Stimulated activated CD4-positive, alpha-beta T cell treated with anti-CD3 and anti-CD28 coated beads, Interleukin-2, amount 100 ng/mL, for 4 hours (primary cell): Measurements from ENCODE around the gene PTHLH.

ENCODE experiments used
- DNase-seq: peaks from one replicate; pipeline ENCODE4 v3.0.0-alpha.2; 2020; ENCODE audit warnings: low read depth

PTHLH gene

DNA sequence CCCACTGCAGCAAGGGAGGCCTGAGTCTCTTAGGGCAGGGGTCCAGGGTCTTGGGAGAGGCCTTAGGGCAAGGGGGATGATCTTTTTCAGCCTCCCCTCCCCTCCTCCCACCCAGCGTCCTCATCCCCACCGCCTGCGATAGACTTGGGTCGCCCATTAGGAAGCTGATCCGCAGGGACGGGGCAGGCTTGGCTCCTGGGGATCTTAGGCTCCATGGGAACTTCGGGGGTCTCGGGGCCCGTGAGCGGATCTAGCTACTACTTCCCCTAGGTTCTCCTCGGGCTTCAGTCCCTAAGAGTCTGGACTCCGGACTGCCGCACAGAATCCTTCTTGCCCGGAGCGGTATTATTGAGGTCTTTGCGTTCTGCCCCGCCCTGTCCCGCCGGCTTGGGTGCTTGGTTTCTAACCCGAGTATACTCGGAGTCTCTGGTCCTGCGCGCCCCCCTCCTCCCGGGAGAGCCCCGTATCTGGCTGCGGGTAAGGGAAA lies 2.2 kb upstream of the PTHLH start:
- no peak for DNase-seq

GRCh38 chr12:27973487-27973890 lies 956 bp upstream of the PTHLH start:
- no peak for DNase-seq

GRCh38 chr12:27971606-27972005 lies 927 bp downstream of the PTHLH start:
- DNase-seq = no peak

DNA sequence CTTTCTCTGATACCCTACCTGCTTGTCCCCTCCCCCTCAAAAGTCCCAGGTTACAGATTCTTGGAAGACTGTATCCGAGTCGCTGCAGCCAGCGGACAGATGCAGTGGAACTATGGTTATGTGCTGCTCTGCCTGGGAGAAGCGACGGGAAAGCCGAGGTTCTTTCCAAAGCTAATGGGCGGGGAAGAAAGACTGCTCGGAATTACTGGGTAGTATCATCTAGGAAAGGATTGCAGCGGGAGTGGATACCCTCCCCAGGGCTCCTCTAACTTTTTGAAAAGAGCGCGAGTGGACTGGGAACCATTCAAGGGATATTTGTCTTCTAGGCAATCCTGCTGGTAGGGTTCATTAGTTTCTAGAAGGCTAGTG lies 1.4 kb downstream of the PTHLH start:
- no peak for DNase-seq

DNA sequence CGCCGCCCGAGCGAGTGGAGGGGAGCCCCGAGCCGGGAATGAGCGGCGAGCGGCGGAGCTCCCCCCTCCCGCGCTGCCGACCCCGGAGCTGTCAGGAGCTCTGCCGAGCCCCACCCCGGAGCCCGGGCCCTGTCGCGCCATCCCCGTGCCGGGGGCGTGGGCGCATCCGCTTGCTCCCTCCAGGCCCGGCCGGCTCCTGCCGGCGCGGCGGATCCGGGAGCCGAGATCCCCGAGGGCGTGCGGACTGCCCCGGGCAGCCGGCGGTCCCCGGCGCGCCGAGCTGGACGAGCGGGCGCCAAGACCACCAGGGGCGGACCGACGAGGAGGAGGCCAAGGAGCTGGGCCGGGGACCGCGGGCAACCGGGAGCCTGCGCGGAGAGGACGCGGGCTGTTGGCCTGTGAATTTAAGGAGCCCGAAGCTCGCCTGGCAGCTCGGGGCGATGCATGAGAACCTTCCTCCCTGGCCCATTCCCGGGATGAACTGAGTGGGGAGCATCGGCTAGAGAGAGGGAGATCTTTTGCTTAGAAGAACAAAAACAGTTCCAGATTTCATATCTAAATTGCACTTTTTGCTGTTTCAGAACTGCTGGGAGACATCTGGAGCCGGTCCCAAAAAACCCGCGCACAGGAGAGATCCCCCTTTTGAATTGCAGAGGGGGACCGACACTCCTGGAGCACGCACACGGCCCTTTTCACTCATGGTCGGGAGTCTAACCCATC lies 2.0 kb downstream of the PTHLH start:
- no peak for DNase-seq

DNA sequence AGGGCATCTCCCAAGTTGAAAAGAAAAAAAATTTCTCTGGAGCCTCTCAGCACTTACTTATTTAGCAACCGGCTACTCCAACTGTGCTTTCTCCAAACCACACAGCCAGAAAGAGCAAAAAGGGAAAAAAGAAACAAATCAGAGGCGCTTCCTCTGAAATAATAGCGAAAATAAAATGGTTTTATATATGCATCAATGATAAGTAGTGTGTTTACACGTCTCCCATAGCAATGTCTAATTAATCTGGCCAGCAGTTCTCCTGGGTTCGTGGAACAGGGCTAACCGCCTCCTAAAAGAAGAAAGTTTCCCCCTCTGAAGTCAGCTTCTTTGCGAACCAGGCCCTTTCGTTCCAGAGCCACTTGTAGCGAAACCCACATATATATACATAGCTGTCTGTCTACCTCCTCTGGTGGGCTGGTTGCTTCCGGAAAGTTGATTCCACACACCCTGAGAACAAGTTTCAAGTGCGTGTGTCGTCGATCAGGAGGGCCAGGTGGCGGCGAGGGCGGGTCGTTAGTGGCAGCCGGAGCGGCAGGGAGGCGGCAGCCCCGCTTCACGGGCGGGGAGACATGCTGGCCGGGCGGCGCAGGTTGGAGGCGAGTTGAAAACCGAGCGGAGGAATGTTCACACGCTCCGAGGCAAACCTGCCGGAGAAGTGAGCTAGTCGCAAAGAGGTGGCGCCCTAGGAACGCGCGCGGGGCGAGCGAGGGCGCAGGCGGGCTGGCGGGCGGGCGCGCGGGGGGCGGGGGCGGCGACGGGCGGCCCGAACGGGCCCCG lies 2.7 kb downstream of the PTHLH start:
- peak; percentile 30 for DNase-seq

DNA sequence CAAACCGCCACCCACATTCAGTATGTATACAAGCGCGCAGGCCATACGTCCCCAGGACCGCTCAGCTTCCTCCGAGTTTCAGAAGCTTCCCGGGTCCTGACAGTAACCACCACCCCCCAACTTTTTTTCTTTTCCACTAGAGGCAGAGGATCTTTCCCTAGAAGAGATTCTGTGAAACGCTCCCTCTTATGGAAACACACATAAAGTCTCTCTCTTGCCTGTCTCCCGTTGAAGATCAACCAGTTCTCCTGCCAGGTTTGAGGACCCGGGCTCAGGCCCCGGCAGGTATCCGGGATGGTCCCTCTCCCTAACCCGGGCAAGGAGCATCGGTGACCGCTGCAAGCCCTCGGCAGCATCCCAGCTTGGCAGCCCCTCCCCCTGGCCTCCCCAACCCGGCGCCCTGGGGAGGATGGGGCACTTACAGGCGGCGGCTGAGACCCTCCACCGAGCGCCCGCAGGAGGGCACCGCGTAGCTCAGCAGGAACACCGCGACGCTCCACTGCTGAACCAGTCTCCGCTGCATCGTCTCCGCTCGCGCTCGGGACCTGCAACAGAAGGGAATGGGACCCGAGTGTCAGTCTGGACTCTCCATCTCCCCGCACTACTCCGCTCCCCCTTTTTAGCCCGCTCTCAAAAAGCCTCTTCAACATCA lies 3.4 kb downstream of the PTHLH start:
- DNase-seq = no peak

- DNase-seq = no peak
Measured at GRCh38 chr12:27967551-27968054, 4.9 kb downstream of the PTHLH start.

- no peak for DNase-seq
Measured at GRCh38 chr12:27966870-27967269, 5.7 kb downstream of the PTHLH start.

DNA sequence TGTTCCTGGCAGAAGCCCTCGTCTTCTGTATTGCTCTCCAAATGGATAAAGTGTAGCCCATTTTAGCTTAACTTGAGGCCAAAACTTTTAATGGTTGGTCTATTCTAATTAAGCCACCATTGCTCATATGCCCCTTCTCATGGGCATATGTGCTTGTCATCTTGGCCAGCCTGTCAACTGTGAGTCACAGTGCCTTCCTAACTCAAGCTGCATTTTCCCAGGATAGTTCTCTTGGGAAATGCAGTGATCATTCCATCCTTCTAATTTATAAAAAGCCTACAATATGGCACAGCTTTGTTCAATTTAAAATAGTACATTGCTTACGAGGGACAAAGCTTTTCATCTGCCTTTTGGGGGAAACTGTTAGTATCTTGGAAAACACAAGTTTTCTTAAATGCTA lies 6.6 kb downstream of the PTHLH start:
- no peak for DNase-seq

DNA sequence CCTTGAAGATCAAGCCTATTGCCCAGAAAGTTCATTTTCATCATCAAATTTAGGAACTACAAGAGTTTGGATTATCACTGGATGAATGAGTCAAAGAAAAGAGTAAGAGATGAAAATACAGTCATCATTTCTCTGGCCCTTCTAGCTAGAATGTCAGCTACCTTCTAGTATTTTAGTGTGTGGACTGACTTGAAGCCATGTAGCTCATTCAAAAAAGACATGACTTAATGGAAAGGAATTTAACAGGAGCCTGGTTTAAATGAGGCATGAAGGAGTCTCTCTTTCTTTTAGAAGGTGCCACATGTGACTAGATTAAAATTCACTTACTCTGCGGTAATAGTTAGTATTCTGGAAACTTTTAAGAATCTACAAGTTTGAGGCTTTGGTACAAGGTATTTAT lies 7.1 kb downstream of the PTHLH start:
- DNase-seq = no peak

- no peak for DNase-seq
Measured at GRCh38 chr12:27964123-27964522, 8.4 kb downstream of the PTHLH start.

GRCh38 chr12:27960821-27961220 lies 11.7 kb downstream of the PTHLH start:
- DNase-seq = no peak

- DNase-seq = no peak
Measured at GRCh38 chr12:27958675-27959074, 13.9 kb downstream of the PTHLH start.

DNA sequence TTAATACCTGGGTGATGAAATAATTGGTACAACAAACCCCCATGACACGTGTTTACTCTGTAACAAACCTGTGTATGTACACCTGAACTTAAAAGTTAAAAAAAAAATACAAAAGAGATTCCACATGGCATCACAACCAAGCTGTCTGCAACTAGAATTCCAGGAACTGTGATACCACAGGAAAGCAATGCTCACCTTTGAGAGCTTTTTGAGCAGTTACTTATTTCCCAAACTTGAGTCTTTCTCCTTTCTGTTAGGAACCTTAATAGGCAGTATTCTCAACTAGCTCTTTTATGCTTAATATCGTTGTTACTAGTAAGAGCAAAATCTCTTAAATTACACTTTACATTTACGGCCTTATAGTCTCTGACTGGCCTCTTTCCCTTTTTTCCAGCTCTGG lies 15.2 kb downstream of the PTHLH start:
- DNase-seq = no peak

DNA sequence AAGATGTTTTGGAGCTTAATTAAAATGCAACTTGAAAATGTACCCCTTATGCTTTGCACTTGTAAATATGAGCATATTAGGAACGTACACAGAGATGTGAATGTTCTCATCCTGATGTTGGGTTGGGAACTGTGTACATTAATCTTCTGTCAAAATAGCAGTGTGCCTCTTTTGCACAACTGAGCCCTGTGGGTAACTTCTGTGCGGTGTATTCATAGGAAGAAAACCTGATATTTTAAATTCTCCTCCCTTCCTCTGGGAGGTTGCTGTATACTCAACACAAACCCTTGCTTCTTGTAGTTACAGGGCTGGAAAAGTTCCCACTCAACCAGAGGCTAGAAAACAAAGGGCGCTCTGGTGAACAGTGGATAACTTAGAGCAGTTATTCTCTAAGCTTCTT lies 18.7 kb downstream of the PTHLH start:
- DNase-seq = no peak

DNA sequence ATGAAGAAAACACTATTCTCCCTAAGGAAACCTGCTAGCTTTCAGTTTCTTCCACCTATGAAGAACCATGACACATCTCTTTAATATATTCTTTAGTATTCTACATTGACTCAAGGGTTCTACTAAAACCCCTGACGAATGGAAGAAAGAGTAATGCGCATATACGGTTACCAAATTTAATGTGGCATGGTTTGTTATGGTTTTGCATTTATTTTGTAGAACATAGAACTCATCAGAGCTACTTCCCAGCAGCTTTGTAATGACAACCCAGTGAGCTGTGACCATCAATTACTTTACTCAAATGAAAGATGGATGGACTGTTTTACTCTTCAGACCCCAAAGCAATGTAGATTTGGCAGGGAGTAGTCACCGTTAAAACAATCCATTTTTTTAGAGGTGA lies 19.2 kb downstream of the PTHLH start:
- DNase-seq = no peak

DNA sequence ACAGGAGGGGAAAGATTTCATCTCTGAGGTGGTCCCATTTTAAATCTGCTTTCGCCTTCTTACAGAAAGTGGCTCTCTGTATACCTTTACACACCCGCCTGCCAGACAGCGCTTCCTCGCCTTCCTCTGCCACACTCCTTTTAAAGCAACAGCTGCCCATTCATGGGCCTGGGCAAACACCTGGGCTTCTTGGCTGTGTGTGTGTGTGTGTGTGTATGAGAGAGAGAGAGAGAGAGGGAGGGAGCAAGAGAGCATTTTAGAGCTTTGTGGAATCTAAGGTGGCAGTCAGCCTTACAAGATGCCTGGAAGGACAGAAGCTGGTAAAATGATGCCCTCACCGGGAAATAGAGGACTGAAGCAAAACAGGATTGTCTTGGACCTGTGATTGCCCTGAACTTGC lies 20.0 kb downstream of the PTHLH start:
- no peak for DNase-seq

GRCh38 chr12:27951898-27952297 lies 20.6 kb downstream of the PTHLH start:
- DNase-seq = no peak

DNA sequence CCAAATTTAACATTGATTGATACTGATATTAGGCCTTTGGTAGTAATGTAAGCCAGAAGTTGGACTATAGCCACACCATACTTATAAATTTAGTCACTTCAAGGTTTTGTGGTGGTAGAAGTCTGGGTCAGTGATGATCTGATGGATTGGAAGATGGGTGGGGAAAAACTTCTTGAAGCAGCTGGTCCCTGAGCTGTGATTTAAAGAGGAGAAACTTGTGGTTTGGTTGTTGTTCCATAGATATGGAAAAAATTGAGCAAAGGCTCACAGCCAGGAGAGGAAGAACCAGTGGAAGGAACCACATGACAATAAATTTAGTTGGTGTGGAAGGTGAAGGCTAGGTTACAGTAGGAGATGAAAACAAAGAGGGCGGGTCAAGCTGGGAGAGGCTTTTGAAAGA lies 26.1 kb downstream of the PTHLH start:
- DNase-seq = no peak

DNA sequence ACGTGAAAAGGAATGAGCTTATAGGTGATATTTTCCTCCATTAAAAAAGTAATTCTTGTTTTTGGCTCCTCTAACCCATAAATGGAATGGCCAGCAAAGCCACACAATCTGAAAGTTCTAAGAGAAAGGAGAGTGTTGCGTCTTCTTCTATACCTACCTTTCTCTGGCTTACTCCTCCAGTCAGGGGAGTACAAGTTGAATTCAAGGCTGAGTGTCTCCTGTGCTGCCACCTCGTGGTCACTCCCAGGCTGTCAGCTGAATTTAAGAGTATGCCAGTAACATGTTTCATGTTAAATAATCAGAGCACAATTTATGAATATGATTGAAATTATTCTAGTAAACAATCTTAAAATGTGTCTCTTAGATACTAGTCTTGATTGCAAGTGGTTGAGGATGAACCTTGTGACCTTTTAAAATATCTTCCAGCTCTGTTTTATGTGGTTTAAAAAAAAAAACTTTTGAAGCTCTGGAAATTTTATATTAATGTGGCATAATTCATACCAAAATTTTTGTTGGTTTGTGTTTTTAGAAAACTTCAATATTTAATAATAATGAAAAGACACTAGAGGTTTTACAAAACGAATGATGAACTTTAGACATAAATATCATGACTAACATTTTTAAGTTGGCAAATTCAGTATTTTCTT lies 31.7 kb downstream of the PTHLH start:
- peak; percentile 59 for DNase-seq

DNA sequence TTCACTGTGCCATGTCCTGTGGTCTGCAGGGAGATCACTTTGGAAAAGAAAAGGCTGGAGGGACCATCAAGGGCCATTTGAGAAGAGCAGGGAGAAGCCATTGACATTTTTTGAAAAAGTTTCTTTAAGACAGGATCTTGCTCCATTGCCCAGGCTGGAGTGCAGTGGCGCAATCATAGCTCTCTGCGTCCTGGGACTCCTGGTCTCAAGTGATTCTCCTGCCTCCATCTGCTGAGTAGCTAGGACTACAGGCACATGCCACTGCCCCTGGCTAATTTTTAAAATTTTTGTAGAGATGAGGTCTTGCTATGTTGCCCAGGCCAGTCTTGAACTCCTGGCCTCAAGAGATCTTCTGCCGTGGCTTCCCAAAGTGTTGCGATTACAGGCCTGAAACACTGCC lies 32.3 kb downstream of the PTHLH start:
- no peak for DNase-seq
